Measurements from ENCODE around the gene TMEM97. TPM values are rescaled to one million over a fixed set of nuclear protein-coding genes. Genes with fewer than 3 reads are reported as not detected.
A peak's percentile ranks its signal among the peaks of the same experiment; 100 is the strongest.
"Not testable (repeated sequence)": the region's sequence is repeated elsewhere in the genome, so short reads cannot be mapped to it uniquely, and the experiment has no call there.

TMEM97 gene
- total RNA-seq (2014; rRNA removed; shearing (Covaris generic)) = 23.1 and 27.9 TPM in 2 replicates

DNA sequence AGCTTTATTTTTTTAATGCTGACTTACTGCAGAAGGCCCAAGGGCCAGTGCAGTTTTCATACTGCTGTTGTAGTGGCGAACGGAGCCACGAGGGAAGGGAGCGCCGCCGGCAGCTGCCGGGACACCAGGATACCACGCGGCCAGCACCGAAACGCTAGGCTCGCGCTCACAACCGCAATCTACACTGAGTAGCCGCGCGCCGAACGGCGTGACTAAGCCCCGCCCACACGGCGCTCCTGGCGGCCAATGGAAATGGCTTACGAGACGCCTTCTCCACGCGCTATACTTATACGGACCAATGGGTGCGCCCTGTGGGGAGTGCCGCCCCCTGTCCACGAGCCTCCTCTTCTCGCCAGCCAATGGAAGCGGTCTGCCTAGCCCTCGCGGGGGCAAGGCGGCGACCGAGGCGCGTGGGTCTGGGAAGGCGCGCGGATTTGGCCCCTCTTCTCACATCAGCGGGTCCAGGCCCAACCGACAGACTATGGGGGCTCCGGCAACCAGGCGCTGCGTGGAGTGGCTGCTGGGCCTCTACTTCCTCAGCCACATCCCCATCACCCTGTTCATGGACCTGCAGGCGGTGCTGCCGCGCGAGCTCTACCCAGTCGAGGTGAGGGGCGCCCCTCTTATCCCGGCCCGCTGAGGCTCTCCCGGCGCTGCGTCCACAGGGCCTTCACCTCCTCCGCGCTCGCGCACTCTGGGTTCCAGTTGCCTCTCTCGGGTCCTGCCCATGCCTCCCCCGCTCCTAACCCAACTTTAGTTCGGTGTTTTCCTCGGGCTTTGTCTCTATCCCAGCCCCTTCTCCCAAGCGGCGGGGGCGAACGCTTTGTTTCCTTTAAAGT is at the start of gene TMEM97:
Gene TMEM97 (plus strand): TSS at position 442 of the 839 bp plus-strand sequence. CDS start 40 bp downstream, at position 482.
- DNase-seq (ENCODE audit: low read depth) = peak; percentile 96

GRCh38 chr17:28270055-28270454 is 48.9 kb upstream of the TMEM97 start:
- DNase-seq (ENCODE audit: low read depth) = no peak

GRCh38 chr17:28270926-28271325 is 48.1 kb upstream of the TMEM97 start:
- no peak for DNase-seq (ENCODE audit: low read depth)

- no peak for DNase-seq (ENCODE audit: low read depth)
These were observed 47.6 kb upstream of the TMEM97 start for GRCh38 chr17:28271431-28271830.

DNA sequence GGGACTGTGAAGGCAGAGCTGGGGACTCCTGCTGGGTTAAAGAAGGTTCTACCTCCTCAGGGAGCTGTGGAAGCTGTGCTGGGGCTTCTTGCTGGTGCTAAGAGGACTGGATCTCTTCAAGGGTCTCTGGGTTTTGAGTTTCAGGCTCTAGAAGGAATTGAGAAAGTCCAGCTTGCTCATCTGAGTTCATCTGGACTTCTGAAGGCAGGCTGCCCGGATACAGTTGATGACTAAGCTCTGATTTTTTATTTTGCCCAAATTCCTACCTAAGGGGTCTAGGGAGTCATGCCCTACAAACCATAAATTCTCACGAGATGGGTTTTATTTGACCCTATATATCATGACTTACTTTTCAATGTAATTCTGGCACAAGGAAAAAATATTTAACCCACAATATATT is 46.8 kb upstream of the TMEM97 start:
- peak; percentile 12 for DNase-seq (ENCODE audit: low read depth)

DNA sequence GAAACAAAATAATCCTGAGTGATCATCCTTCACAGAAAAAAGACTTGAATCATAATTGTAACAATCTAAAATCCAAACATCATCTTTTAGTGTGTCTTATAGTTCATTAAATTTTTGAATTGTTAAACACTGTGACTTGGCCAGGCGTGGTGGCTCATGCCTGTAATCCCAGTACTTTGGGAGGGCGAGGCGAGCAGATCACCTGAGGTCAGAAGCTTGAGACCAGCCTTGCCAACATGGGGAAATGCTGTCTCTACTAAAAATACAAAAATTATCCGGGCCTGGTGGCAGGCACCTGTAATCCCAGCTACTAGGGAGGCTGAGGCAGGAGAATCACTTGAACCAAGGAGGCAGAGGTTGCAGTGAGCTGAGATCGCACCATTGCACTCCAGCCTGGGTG is 45.7 kb upstream of the TMEM97 start:
- not testable (repeated sequence) for DNase-seq (ENCODE audit: low read depth)

- no peak for DNase-seq (ENCODE audit: low read depth)
These were observed 44.3 kb upstream of the TMEM97 start for GRCh38 chr17:28274591-28275265.

DNA sequence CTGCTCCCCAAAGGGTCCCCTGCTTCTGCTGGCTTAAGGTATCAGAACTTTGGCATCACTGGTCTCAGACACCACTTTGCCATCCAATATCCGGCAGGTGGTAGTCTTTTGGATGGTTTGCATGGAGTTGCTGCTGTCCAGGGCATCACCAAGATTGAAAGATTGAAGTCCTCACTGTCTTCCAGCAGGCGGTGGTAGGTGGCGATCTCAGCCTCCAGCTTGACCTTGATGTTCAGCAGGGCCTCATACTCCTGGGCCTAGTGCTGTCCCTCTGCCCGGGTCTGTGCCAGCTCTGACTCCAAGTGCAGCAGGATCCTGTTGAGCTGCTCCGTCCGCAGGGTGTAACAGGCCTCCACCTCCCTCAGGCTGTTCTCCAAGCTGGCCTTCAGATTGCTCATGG is 43.0 kb upstream of the TMEM97 start:
- no peak for DNase-seq (ENCODE audit: low read depth)

- no peak for DNase-seq (ENCODE audit: low read depth)
These were observed 39.6 kb upstream of the TMEM97 start for GRCh38 chr17:28279411-28279810.

DNA sequence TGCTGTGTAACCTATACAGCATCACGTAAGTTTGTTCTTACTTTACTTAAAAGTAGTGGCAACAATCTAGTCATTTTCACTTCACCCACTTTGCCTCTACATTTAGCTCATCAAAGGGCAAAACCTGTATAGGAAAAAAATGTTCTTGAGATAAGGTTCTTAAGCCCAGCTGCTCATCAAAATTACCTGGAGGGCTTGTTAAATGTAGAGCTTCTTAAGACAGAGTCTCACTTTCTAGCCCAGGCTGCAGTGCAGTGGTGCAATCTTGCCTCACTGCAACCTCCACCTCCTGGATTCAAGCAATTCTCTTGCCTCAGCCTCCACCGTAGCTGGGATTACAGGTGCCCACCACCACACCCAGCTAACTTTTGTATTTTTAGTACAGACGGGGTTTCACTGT is 38.2 kb upstream of the TMEM97 start:
- no peak for DNase-seq (ENCODE audit: low read depth)

DNA sequence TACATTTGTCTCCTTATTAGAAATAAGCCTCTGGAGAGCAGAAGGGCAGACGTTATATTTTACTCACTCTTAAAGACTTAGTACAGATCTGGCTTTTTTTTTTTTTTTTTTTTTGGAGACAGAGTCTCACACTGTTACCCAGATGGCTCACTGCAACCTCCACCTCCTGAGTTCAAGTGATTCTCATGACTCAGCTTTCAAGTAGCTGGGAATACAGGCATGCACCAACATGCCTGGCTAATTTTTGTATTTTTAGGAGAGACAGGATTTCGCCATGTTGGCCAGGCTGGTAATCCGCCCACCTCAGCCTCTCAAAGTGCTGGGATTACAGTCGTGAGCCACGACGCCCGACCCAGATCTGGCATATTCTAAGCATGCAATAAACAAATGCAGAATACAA is 36.4 kb upstream of the TMEM97 start:
- peak; percentile 67 for DNase-seq (ENCODE audit: low read depth)

DNA sequence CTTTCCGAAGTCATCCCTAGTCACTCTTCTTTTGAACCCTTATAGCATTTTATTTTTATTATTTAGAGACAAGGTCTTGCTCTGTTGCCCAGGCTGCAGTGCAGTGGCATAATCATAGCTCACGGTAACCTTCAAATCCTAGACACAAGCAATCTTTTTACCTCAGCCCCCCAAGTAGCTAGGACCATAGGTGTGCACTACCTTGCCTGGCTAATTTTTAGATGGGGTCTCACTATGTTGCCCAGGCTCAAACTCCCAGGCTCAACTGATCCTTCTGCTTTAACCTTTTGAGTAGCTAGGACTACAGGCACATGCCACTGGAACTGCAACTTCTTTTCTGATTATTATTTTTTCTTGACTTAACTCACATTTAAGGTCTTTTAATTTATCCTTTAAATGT is 33.0 kb upstream of the TMEM97 start:
- DNase-seq (ENCODE audit: low read depth) = no peak

DNA sequence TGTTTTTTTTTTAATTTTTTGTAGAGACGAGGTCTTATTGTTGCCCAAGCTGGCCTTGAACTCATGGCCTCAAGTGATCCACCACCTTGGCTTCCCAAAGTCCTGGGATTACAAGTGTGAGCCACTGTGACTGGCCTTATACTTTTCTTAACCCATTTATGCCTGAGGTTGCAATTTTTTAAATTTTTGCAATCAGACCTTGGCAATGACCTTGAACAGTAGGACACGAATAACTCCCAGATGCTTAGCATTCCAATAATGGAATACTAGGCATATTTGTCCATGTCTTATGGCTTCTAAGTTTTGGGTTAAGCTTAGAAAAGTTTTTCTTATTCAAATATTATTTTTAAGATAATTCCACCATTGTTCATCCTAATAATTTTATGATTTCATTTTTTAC is 28.3 kb upstream of the TMEM97 start:
- no peak for DNase-seq (ENCODE audit: low read depth)

DNA sequence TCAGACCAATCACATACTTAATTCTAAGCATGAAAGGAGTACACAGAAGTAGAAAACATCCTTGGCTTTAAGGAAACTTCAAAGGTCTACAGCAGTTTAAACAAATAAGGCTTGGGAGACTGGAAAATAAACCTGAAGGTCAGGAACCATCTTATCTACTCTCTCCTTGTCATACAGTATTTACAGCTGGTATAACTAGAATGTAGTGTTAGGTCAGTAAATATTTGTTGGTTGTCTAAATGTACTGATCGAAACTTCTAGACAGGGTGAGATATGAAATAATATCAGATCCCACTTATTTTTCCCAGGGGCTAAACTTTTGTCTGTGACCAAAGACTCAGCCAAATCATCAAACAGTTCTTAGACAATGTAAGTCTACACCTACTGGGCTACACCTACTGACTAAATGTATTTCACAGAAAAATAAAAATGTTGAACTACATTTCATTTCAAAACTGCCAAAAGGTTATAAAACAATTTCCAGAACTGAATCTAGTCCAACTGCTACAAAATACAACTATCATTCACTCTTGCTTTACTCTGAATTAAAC is 27.1 kb upstream of the TMEM97 start:
- no peak for DNase-seq (ENCODE audit: low read depth)

GRCh38 chr17:28292878-28293277 is 26.1 kb upstream of the TMEM97 start:
- not testable (repeated sequence) for DNase-seq (ENCODE audit: low read depth)

DNA sequence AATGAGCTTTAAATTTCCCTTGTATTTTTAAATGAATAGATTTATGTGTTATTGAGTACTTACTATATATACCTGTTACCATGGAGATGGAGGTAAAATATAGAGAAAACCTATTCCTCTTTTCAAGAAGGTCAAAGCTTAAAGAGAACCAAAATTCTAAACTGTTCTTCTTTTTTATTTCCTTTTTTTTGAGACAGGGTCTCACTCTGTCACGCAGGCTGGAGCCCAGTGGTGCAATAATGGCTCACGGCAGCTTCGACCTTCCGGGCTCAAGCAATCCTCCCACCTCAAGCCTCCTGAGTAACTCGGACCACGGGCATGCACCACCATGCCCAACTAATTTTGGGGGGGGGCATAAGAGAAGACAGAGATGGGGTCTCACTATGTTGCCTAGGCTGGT is 25.0 kb upstream of the TMEM97 start:
- DNase-seq (ENCODE audit: low read depth) = no peak

- no peak for DNase-seq (ENCODE audit: low read depth)
These were observed 23.1 kb upstream of the TMEM97 start for GRCh38 chr17:28295677-28296578.

GRCh38 chr17:28298449-28298848 is 20.6 kb upstream of the TMEM97 start:
- DNase-seq (ENCODE audit: low read depth) = no peak

DNA sequence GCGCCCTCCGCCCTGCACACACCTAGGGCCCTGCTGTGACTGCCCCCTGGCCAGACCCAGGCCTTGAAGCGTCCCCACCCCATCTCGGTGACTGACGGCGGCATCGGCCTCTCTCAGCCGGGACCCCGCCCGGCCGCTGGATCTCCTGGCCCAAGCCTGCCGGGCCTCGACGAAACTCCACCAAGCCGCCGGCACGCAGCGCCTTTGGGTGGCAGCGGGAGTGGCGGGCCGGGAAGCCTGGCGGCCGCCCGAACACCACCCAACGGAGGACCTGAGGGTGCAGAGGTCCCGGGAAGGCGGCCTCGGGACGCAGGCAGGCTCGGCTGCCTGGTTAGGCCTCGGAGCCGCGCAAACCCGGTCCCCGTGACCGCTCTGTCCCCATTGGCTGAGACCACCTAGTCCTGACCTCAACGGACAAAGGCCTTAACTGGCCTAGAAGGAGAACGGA is 12.0 kb upstream of the TMEM97 start:
- no peak for DNase-seq (ENCODE audit: low read depth)

DNA sequence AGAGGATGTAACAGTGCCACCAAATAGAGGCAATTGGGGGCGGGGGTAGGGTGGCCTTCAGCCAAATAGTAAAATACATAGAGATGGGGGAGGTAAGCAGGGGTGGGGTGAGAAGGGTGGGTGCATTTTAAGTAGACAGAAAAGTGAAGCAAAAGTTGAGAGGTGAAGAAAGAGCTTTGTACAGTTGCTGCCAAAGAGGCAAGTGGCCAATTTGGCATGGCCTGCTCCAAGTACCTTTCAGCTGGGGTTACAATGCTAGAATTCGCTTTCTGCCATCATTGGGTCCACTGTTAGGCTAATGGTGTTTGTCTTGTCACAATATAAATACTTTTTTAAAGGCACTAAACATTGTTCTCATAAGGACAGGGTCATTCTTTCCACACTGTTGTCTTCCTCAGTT is 5.2 kb upstream of the TMEM97 start:
- no peak for DNase-seq (ENCODE audit: low read depth)

DNA sequence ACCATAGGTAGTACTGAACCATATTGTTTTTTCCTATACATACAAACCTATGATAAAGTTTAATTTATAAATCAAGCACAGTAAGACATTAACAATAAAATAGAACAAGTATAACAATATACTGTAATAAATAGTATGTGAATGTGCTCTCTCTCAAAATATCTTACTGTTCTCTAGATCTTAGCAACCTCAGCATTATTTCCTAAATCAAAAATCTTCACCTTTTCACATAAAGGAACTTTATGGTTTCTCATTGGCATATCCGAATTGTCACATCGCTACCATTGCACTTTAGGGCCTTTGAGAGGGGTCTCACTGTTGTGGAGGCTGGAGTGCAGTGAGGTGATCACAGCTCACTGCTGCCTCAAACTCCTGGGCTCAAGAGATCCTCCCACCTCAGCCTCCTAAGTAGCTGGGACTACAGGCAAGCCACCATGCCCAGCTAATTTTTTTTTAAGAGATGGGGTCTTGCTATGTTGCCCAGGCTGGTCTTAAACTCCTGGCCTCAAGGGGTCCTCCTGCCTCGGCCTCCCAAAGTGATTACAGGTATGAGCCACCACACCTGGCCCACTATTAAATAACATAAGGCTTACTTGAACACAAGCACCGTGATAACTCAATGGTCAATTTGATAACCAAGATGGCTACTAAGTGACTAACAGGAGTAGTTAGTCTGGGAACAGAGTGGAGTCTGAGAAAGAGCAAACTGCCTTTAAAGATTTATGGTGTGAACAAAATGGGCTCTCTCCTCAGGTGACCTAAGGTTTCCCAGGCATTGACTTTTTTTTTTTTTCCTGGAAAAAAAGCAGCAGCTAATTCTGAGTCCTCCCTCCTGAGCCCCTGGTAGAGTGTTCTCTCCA is 2.9 kb upstream of the TMEM97 start:
- DNase-seq (ENCODE audit: low read depth) = no peak

Measured in RPMI7951 (cell line).